ENCODE results near the gene BMAL2.

The BMAL2 gene

DNA sequence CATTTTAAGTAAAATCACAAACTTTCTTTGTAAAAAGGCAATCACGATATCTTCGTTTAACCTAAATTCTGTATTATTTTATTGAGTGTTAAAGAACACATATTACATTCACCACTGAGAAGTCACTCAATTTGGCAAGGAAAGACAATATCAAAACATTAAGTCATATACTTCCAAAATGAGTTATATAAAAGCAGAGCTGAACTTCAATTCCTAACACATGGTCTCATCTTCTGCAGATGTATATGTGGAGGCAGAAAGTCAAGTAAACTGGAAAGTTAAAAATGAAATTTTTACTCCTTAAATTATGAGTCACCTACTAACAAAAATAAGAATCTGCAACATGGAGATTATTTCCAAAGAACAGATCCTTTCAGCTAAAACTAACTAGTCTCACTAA, 28.7 kb downstream of the BMAL2 start:
- DNase-seq: no peak

DNA sequence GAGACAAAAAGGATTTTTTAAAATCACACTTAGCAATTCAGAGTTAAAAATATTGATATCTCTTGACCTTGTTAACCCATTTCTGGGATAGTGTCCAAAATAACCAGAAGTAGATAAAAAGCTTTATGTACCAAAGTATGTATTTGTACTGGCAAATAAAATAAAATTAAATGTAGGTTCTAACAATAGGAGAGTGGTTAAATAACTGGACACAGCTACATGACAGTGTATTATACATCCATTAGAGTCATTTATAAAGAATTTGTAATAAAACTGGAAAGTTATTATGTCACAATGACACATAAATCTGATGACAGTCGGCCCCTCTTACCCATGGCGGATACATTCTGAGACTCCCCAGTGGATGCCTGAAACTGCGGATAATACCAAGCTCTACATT, 34.0 kb downstream of the BMAL2 start:
- DNase-seq: no peak

DNA sequence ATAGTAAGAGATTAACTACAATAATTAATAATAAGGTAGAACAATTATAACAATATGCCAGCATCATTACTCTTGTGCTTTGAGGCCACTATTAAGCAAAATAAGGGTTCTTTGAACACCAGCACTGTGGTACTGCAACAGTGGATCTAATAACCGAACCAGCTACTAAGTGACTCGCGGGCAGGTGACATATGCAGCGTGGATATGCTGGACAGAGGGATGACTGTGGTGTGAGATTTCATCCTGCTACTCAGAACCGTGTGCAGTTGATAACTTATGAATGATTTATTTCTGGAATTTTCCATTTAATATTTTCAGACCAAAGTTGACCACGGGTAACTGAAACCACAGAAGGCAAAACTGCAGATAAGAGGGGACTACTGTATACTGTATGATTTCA, 34.4 kb downstream of the BMAL2 start:
- DNase-seq: no peak

DNA sequence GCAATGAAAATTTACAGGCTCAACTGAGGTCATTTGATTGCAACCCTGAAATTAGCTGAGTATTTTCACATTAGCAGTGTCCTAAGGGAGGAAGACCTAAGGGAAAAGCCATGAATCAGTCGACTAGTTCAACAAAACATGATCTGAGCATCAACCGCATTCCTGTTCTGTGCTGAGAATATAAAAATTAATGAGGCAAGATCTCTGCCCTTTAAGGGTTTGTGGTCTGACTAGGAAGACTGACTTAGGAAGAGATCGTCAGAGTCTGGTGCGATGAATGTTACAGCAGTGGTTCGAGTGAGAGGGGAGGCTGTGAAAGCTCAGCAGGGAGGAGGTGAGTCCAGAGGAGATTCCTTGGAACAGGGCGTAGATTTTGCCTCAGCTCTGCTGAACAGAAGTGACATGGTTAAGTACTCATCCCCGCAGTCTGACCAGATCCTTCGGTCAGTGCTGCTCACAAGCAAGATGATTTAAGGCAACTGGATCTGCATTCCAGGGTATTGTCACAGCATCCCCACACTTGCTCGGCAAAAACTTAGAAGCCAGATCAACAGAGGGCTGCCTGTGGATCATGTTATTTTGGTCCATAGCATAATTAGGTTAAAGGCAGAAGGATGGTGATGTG, 49.6 kb downstream of the BMAL2 start:
- no peak for DNase-seq
